GM12875 (cell line): ENCODE data around the gene P2RY2.

Experiments used
- H3K4me3 ChIP-seq: one replicate; pipeline ENCODE4 v1.5.1; 2011; ENCODE audit warnings: low read depth, low read length, control low read depth
- CTCF ChIP-seq: IDR thresholded peaks from 2 replicates; pipeline ENCODE4 v1.5.1; 2011; ENCODE audit warnings: low read depth, mild to moderate bottlenecking, control low read depth, inconsistent platforms, low read length, moderate library complexity, borderline replicate concordance; ENCODE audit not compliant: insufficient read depth

P2RY2 gene

DNA sequence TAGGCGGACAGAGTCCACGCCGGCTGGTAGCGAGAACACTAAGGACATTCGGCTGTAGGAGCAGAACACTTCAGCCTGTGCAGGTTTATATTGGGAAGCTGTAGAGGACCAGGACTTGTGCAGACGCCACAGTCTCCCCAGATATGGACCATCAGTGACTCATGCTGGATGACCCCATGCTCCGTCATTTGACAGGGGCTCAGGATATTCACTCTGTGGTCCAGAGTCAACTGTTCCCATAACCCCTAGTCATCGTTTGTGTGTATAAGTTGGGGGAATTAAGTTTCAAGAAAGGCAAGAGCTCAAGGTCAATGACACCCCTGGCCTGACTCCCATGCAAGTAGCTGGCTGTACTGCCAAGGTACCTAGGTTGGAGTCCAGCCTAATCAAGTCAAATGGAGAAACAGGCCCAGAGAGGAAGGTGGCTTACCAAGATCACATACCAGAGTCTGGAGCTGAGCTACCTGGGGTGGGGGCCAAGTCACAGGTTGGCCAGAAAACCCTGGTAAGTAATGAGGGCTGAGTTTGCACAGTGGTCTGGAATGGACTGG is 17.2 kb downstream of the P2RY2 start:
- H3K4me3 ChIP-seq, result no peak overlapping the region
- no peak for TF ChIP-seq CTCF

- H3K4me3 ChIP-seq, result no peak overlapping the region
- no peak for TF ChIP-seq CTCF
Measured at GRCh38 chr11:73236205-73236765, 18.2 kb downstream of the P2RY2 start.

DNA sequence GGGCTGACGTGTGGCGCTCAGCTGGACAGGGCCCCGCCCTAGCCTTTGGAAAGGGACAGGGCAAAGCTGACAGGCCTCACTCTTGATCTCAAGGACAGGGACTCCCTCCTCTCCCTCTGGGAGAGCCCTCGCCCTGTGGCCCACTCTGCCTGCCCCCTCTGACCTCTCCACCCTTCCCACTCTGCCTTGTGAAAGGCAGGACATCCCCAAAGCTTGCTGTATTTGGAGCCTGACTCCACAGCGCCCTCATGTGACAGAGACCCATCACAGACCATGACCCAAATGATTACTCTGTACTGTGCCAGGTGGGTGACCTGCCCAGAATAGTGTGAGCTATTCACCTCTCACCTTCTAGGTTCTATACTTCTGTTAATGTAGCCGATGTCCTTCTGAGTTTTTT is 18.8 kb downstream of the P2RY2 start:
- no peak overlapping the region for H3K4me3 ChIP-seq
- peak; percentile 66; the same call in 1 of the 2 replicates for TF ChIP-seq CTCF

- no peak overlapping the region for H3K4me3 ChIP-seq
- no peak for TF ChIP-seq CTCF
Measured at GRCh38 chr11:73237471-73238290, 19.6 kb downstream of the P2RY2 start.

- no peak for TF ChIP-seq CTCF
Measured at GRCh38 chr11:73239111-73239521, 21.0 kb downstream of the P2RY2 start.

DNA sequence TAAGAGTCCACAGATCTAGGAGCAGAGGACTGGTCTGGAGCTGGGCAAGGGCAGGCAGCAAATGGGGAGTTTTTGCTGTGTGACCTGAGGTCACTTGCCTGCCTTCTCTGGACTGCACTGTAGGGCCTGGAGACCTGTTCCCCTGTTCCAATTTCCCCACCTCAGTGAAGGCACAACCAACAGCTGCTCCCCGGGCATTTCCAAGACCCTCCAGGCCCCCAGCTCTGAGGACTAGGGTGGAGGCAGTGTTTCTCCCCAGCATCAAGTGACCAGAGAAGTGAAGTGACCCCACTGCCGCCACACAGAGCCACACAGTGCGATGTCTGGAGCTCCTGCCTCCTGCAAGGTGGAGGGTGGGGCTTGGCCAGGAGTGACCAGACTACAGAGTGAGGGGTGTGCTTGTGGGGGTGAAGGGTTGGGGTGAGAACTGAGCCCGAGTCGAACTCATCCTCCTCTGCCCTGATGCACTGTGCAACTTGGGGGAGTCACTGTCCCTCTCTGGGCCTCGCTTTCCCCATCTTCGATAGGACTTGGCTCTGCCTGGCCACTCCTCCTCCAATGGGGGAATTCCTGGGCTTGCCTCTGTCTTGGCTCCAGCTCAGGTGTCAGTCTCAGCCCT is 21.6 kb downstream of the P2RY2 start:
- H3K4me3 ChIP-seq, result no peak overlapping the region
- no peak for TF ChIP-seq CTCF

More at GRCh38 chr11:73239111-73239521, 21.0 kb downstream of the P2RY2 start:
- no peak overlapping the region for H3K4me3 ChIP-seq
